PC-3 (cell line): ENCODE data around the gene TOMM7. TPM values are rescaled to one million over a fixed set of nuclear protein-coding genes. Genes with fewer than 3 reads are reported as not detected.

Source experiments
- ATAC-seq: fragments of 200-7000 bp; cut with Tn5 transposase; 2 replicates; pipeline ENCODE4 v1.9.1; 2020; ENCODE audit warnings: mild to moderate bottlenecking, moderate library complexity
- BruUV-seq: library from RNA; stranded (reverse); fragments of 400-500 nt; replicated peaks from 2 replicates; lab custom pipeline; 2021; lab: Mats Ljungman, UMichigan
- CTCF ChIA-PET: fragments of 300-600 bp; sonication (Branson Sonifier 250); formaldehyde crosslinking; loops from one replicate; lab custom pipeline; 2022; ENCODE audit warnings: antibody characterized with exemption; lab: Charles Lee
- POLR2A ChIA-PET: fragments of 300-600 bp; sonication (Branson Sonifier 250); formaldehyde crosslinking; loops from one replicate; lab custom pipeline; 2022; ENCODE audit warnings: antibody characterized with exemption; ENCODE audit not compliant: unreplicated experiment; lab: Charles Lee
- DNase-seq: peaks from one replicate; pipeline ENCODE4 v3.0.0-alpha.2; 2015
- H2AFZ ChIP-seq: fragments of 300-600 bp; sonication (generic); 2 replicates; pipeline ENCODE4 v1.6.0; 2016; ENCODE audit warnings: antibody characterized with exemption, low read length
- H3F3A ChIP-seq: fragments of 300-600 bp; sonication (generic); one replicate; pipeline ENCODE4 v1.6.0; 2017; ENCODE audit warnings: antibody characterized with exemption, low read length, control low read depth, mild to moderate bottlenecking; ENCODE audit not compliant: unreplicated experiment
- H3K27ac ChIP-seq: fragments of 300-600 bp; sonication (generic); 2 replicates; pipeline ENCODE4 v1.5.1; 2016; ENCODE audit warnings: mild to moderate bottlenecking, low read length
- H3K27me3 ChIP-seq: fragments of 300-600 bp; sonication (generic); 2 replicates; pipeline ENCODE4 v1.6.1; 2016; ENCODE audit warnings: low read length, mixed read lengths
- H3K36me3 ChIP-seq: fragments of 300-600 bp; sonication (generic); 2 replicates; pipeline ENCODE4 v1.6.1; 2016; ENCODE audit warnings: low read depth, mixed run types, low read length, mixed read lengths
- H3K4me1 ChIP-seq: fragments of 300-600 bp; sonication (generic); 2 replicates; pipeline ENCODE4 v1.5.1; 2016; ENCODE audit warnings: low read length; ENCODE audit not compliant: insufficient read depth
- H3K4me2 ChIP-seq: fragments of 300-600 bp; sonication (generic); 2 replicates; pipeline ENCODE4 v1.6.0; 2016; ENCODE audit warnings: low read length
- H3K4me3 ChIP-seq: fragments of 300-600 bp; sonication (generic); 2 replicates; pipeline ENCODE4 v1.5.1; 2016; ENCODE audit warnings: mild to moderate bottlenecking, low read length, mixed read lengths
- H3K79me2 ChIP-seq: fragments of 300-600 bp; sonication (generic); 2 replicates; pipeline ENCODE4 v1.6.1; 2017; ENCODE audit warnings: low read length, mixed read lengths
- H3K9ac ChIP-seq: fragments of 300-600 bp; sonication (generic); 2 replicates; pipeline ENCODE4 v1.6.0; 2016; ENCODE audit warnings: mild to moderate bottlenecking, low read length
- H3K9me2 ChIP-seq: fragments of 300-600 bp; sonication (generic); replicated peaks from 2 replicates; pipeline ENCODE4 v1.6.1; 2016; ENCODE audit warnings: mixed run types, low read length, mixed read lengths
- H3K9me3 ChIP-seq: fragments of 300-600 bp; sonication (generic); 2 replicates; pipeline ENCODE4 v1.6.1; 2016; ENCODE audit warnings: low read length, mixed read lengths
- H4K20me1 ChIP-seq: fragments of 300-600 bp; sonication (generic); 2 replicates; pipeline ENCODE4 v1.6.1; 2016; ENCODE audit warnings: low read length, mixed read lengths
- EZH2 ChIP-seq: fragments of 300-600 bp; sonication (generic); IDR thresholded peaks from one replicate; pipeline ENCODE4 v1.6.1; 2017; ENCODE audit warnings: antibody characterized with exemption, mild to moderate bottlenecking, low read length; ENCODE audit not compliant: unreplicated experiment
- EZH2phosphoT487 ChIP-seq: fragments of 300-600 bp; sonication (generic); IDR thresholded peaks from 2 replicates; pipeline ENCODE4 v1.6.1; 2018; ENCODE audit warnings: mild to moderate bottlenecking, antibody characterized with exemption, low read length, borderline replicate concordance
- intact Hi-C: fragments of 100-400 bp; cut with micrococcal nuclease; formaldehyde crosslinking; loops from 2 replicates; pipeline ENCODE4 v1.9.0; 2023
- total RNA-seq: library from RNA; depleted of rRNA; stranded (reverse); fragments of >200 nt; gene quantifications from 2 replicates; pipeline ENCODE4 v1.2.3, GENCODE V29; 2014
- TF ChIP-seq, protein P1 (sequence below): fragments of 300-600 bp; sonication (generic); conservative IDR thresholded peaks from 2 replicates; pipeline ENCODE4 v1.5.1; 2017; ENCODE audit warnings: antibody characterized with exemption, low read depth, mild to moderate bottlenecking, low read length

Gene TOMM7
- total RNA-seq, 1 experiment from 2014 or later = 151 TPM

GRCh38 chr7:22802426-22802825 lies 20.2 kb downstream of the TOMM7 start:
- Histone ChIP-seq H3K9me2 (no peaks in the 10 kb centered on the region), H3K9me3 (no peaks in the 10 kb centered on the region), H3K36me3 (no peaks in the 10 kb centered on the region), H3K27ac (no peak overlapping the region), H3K9ac (no peak overlapping the region), H3K4me1 (peaks cover 4% of the 10 kb centered on the region; the same call in 1 of the 2 replicates), H3K4me2 (no peak overlapping the region), H3K27me3 (no peaks in the 10 kb centered on the region), H2AFZ (no peak overlapping the region), H4K20me1 (no peaks in the 10 kb centered on the region), H3F3A (no peaks in the 10 kb centered on the region), H3K79me2 (no peaks in the 10 kb centered on the region), H3K4me3 (no peak overlapping the region)
- TF ChIP-seq, protein P1, sequence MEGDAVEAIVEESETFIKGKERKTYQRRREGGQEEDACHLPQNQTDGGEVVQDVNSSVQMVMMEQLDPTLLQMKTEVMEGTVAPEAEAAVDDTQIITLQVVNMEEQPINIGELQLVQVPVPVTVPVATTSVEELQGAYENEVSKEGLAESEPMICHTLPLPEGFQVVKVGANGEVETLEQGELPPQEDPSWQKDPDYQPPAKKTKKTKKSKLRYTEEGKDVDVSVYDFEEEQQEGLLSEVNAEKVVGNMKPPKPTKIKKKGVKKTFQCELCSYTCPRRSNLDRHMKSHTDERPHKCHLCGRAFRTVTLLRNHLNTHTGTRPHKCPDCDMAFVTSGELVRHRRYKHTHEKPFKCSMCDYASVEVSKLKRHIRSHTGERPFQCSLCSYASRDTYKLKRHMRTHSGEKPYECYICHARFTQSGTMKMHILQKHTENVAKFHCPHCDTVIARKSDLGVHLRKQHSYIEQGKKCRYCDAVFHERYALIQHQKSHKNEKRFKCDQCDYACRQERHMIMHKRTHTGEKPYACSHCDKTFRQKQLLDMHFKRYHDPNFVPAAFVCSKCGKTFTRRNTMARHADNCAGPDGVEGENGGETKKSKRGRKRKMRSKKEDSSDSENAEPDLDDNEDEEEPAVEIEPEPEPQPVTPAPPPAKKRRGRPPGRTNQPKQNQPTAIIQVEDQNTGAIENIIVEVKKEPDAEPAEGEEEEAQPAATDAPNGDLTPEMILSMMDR = no peak
- TF ChIP-seq EZH2 (no peak), EZH2phosphoT487 (no peak)
- CTCF ChIA-PET = interaction anchor here (0.6 kb wide), 1 partner anchor 36 kb away, joined by 3 read pairs; no protein-coding TSS in a partner anchor
- DNase-seq (no peak), ATAC-seq (no peak)
- BruUV-seq = no TSS peak
- POLR2A ChIA-PET = no interaction called here
- intact Hi-C loops = no loop called here

- H3F3A ChIP-seq = no peaks in the 10 kb centered on the region
- TF ChIP-seq EZH2phosphoT487 (no peak), EZH2 (no peak)
- no peaks in the 10 kb centered on the region for H3K79me2 ChIP-seq
- no peaks in the 10 kb centered on the region for H3K27me3 ChIP-seq
- POLR2A ChIA-PET = no interaction called here
- no peak overlapping the region for H3K4me3 ChIP-seq
- no peak for DNase-seq
- no peaks in the 10 kb centered on the region for H3K9me2 ChIP-seq
- CTCF ChIA-PET = interaction anchor here (0.6 kb wide), 1 partner anchor 36 kb away, joined by 3 read pairs; no protein-coding TSS in a partner anchor
- no peak overlapping the region for H3K9ac ChIP-seq
- no peak for ATAC-seq
- no peak overlapping the region for H3K4me2 ChIP-seq
- intact Hi-C loops = no loop called here
- no peaks in the 10 kb centered on the region for H3K36me3 ChIP-seq
- BruUV-seq = no TSS peak
- no peaks in the 10 kb centered on the region for H4K20me1 ChIP-seq
- peaks cover 4% of the 10 kb centered on the region; the same call in 1 of the 2 replicates for H3K4me1 ChIP-seq
- H3K27ac ChIP-seq = no peak overlapping the region
- H2AFZ ChIP-seq = no peak overlapping the region
- H3K9me3 ChIP-seq = no peaks in the 10 kb centered on the region
Observed at GRCh38 chr7:22801912-22802311, 20.7 kb downstream of the TOMM7 start.

- BruUV-seq = no TSS peak
- DNase-seq = peak; percentile 49
- intact Hi-C loops = no loop called here
- Histone ChIP-seq H3K4me2 (no peak overlapping the region), H3K27ac (no peak overlapping the region), H3K9me2 (no peaks in the 10 kb centered on the region), H3K79me2 (no peaks in the 10 kb centered on the region), H3F3A (no peaks in the 10 kb centered on the region), H4K20me1 (no peaks in the 10 kb centered on the region), H3K4me3 (no peak overlapping the region), H3K9me3 (no peaks in the 10 kb centered on the region), H3K36me3 (no peaks in the 10 kb centered on the region), H3K9ac (no peak overlapping the region), H3K27me3 (no peaks in the 10 kb centered on the region), H2AFZ (no peak overlapping the region), H3K4me1 (peaks cover 4% of the 10 kb centered on the region; the same call in 1 of the 2 replicates)
- TF ChIP-seq EZH2 (no peak), EZH2phosphoT487 (no peak)
- TF ChIP-seq, protein P1 = no peak
- ChIA-PET POLR2A (no interaction called here), CTCF (no interaction called here)
- ATAC-seq = no peak
Observed at GRCh38 chr7:22799633-22800032, 23.0 kb downstream of the TOMM7 start.
